A549 treated with GW870086 at 1 μM for 4 hours (cell line): Measurements from ENCODE around the gene RNF40. TPM values are rescaled to one million over a fixed set of nuclear protein-coding genes. Genes with fewer than 3 reads are reported as not detected.

Source experiments
- total RNA-seq: library from RNA; stranded (reverse); fragments of 200-300 nt; extraction: Qiagen RNA extraction; gene quantifications from 5 replicates; pipeline ENCODE4 v1.2.3, GENCODE V29; 2022; ENCODE audit warnings: low read depth

Gene RNF40
- total RNA-seq, result 71.8 to 88.1 TPM (median 83.4 TPM) in 5 replicates

GRCh38 chr16:30761928-30762902 lies at the start of gene RNF40, which contains the start of gene CFAP119:
RNF40 (plus strand) TSS chr16:30762322; CDS start chr16:30762546, 224 bp downstream.
CFAP119 (minus strand) TSS chr16:30762062; CDS start chr16:30761748, 314 bp downstream.

DNA sequence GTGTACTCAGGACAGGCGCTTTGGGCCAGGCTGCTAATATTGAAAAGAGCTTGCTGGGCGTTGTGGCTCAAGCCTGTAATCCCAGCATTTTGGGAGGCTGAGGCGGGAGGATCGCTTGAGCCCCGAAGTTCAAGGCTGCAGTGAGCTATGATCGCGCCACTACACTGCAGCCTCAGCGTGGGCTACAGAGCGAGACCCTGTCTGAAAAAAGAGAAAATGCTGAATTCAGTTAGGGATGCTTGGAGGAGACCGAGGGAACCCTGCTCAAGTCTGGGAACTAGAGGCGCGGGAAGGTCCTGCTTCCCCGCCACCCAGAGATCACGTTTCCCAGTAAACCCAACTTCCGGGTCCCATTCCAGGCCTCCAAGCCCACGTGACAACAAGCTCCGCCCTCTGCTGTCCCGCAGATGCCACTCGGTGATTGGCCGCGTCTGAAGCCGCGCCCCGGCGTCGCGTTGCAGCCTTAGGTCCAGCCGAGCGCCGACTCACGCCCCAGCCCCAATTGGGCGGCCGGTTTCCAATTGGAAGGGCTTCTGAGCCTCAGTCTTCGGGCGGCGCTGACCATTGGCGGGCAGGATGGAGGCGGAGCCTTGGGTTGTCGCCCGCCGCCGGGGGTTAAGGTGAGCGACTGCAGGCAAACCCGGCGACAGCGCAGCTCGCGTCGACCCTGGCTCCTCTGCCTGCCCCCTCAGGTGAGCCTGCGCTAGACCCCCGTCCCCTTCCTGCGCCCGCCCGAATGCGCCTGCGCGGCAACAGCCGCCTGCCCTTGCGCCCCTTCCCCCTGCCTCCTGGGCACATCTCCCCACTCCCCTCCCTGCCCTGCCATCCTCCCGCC lies 14.1 kb upstream of the RNF40 start, which contains the start of gene PHKG2:
Gene PHKG2 (plus strand): TSS at position 627 of the 835 bp plus-strand sequence. CDS start 396 bp downstream, outside the sequence.

GRCh38 chr16:30786936-30787612 lies 25.0 kb downstream of the RNF40 start, which contains the start of gene ZNF629:
ZNF629 (minus strand) TSS chr16:30787205; CDS start chr16:30784482, 2,723 bp downstream.

Other genes starting within 250 kb of the RNF40 start
- 37.2 to 46.2 TPM (median 45.5 TPM) in 5 replicates for gene ZNF768, start 235.8 kb upstream of the RNF40 start, total RNA-seq
- 3.3 to 4.9 TPM (median 4.5 TPM) in 5 replicates for gene ZNF747, start 227.5 kb upstream of the RNF40 start, total RNA-seq
- 4.2 to 6.6 TPM (median 6.2 TPM) in 5 replicates for gene ZNF764, start 203.9 kb upstream of the RNF40 start, total RNA-seq
- gene ZNF688, start 190.6 kb upstream of the RNF40 start, total RNA-seq, result 5.5 to 8.0 TPM (median 6.7 TPM) in 5 replicates
- gene ZNF785, start 176.6 kb upstream of the RNF40 start, total RNA-seq, result not detected in 5 replicates
- gene ZNF689, start 151.9 kb upstream of the RNF40 start, total RNA-seq, result 7.3 to 9.9 TPM (median 8.5 TPM) in 5 replicates
- gene PRR14, start 111.4 kb upstream of the RNF40 start, total RNA-seq, result 20.5 to 24.8 TPM (median 22.6 TPM) in 5 replicates
- 29.0 to 42.4 TPM (median 40.9 TPM) in 5 replicates for gene FBRS, start 103.9 kb upstream of the RNF40 start, total RNA-seq
- 10.9 to 27.0 TPM (median 21.2 TPM) in 5 replicates for gene SRCAP, start 63.2 kb upstream of the RNF40 start, total RNA-seq
- 23.5 to 29.4 TPM (median 28.8 TPM) in 5 replicates for gene PHKG2, start 13.9 kb upstream of the RNF40 start, total RNA-seq
- gene CFAP119, start 260 bp upstream of the RNF40 start, total RNA-seq, result 5.6 to 9.2 TPM (median 7.7 TPM) in 5 replicates
- 15.4 to 18.3 TPM (median 18.0 TPM) in 5 replicates for gene ZNF629, start 24.9 kb downstream of the RNF40 start, total RNA-seq
- gene BCL7C, start 131.8 kb downstream of the RNF40 start, total RNA-seq, result 26.1 to 42.8 TPM (median 37.7 TPM) in 5 replicates
- gene CTF1, start 134.3 kb downstream of the RNF40 start, total RNA-seq, result 0.13 to 0.39 TPM (median 0.23 TPM) in 4 of 5 replicates, not detected in the other
- gene FBXL19, start 161.2 kb downstream of the RNF40 start, total RNA-seq, result 12.9 to 20.9 TPM (median 19.0 TPM) in 5 replicates
- gene ORAI3, start 186.7 kb downstream of the RNF40 start, total RNA-seq, result 10.0 to 14.0 TPM (median 12.7 TPM) in 5 replicates
- gene SETD1A, start 195.4 kb downstream of the RNF40 start, total RNA-seq, result 13.9 to 22.3 TPM (median 19.3 TPM) in 5 replicates
- gene HSD3B7, start 222.9 kb downstream of the RNF40 start, total RNA-seq, result 14.0 to 17.1 TPM (median 14.3 TPM) in 5 replicates
- 1.5 to 2.2 TPM (median 2.0 TPM) in 5 replicates for gene STX1B, start 248.3 kb downstream of the RNF40 start, total RNA-seq